GM10266 (cell line): ENCODE measurements around the gene ZFP69.
A peak's percentile ranks its signal among the peaks of the same experiment; 100 is the strongest.

Source experiments
- DNase-seq: peaks from one replicate; pipeline ENCODE4 v3.0.0; 2012; ENCODE audit errors: extremely low spot score
- TF ChIP-seq, protein P1 (sequence below): IDR thresholded peaks from 2 replicates; pipeline ENCODE4 v1.5.1; 2012; ENCODE audit warnings: mild to moderate bottlenecking, low read depth; ENCODE audit not compliant: control insufficient read depth, insufficient read depth; ENCODE audit errors: missing control alignments

The ZFP69 gene

GRCh38 chr1:40439247-40439646 lies 37.8 kb upstream of the ZFP69 start:
- TF ChIP-seq, protein P1, sequence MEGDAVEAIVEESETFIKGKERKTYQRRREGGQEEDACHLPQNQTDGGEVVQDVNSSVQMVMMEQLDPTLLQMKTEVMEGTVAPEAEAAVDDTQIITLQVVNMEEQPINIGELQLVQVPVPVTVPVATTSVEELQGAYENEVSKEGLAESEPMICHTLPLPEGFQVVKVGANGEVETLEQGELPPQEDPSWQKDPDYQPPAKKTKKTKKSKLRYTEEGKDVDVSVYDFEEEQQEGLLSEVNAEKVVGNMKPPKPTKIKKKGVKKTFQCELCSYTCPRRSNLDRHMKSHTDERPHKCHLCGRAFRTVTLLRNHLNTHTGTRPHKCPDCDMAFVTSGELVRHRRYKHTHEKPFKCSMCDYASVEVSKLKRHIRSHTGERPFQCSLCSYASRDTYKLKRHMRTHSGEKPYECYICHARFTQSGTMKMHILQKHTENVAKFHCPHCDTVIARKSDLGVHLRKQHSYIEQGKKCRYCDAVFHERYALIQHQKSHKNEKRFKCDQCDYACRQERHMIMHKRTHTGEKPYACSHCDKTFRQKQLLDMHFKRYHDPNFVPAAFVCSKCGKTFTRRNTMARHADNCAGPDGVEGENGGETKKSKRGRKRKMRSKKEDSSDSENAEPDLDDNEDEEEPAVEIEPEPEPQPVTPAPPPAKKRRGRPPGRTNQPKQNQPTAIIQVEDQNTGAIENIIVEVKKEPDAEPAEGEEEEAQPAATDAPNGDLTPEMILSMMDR, result no peak
- no peak for DNase-seq

- TF ChIP-seq, protein P1, result no peak
- peak; percentile 92 for DNase-seq
These were observed 27.2 kb upstream of the ZFP69 start, which contains the start of gene ZFP69B for GRCh38 chr1:40449684-40450494. Gene ZFP69B (plus strand): TSS chr1:40450476. CDS start chr1:40450962, 486 bp downstream.

DNA sequence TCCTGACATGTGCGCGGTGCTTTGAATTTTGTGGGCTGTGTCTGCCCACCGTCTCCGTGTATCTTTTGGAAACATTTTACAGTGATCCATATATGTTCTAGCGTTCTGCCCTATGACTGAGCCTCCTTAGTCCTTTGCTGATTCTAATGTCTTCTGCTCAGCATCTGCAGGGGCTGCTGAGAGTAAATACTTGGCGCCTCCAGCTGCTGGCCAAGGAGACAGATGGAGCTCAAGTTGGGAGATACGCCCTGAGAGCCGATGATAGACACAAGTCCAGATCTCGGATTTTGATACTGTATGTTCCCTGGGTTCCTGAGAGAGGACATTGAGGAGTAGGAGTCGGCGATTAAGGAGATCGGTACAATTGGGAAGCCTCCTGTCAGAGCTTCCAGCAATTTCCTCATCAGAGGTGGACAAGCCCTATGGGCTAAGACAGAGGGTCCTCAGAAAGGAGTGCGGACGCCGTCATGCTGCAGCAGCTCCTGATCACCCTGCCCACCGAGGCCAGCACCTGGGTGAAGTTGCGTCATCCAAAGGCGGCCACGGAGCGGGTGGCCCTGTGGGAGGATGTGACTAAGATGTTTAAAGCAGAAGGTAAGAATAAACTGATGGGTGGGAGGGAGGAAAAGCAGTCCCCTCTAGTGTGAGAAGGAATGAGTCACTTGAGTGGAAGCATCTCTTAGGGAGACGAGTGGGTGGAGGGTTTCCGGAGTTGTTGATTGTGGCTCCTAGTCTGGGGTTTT lies 26.4 kb upstream of the ZFP69 start:
- DNase-seq, result peak; percentile 71

DNA sequence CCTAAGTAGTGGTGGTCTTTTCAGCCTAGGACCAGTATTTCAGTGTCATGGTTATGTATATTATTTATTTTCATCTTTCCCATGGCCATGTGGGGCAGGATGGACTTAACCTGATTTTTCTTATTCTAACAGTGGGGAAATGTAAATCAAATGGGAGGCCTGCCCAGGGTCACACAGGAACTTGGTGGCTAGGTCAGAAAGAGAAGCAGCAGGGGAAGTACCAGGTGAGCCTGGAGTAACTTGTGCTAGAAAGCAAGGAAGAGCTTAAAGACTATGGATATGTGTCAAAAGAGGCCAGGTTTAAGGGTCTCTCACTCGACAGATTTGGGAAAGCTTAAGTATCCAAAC lies 25.9 kb upstream of the ZFP69 start:
- DNase-seq, result no peak
- TF ChIP-seq, protein P1, result no peak

More for the DNA sequence above, 26.4 kb upstream of the ZFP69 start:
- TF ChIP-seq, protein P1, result no peak

DNA sequence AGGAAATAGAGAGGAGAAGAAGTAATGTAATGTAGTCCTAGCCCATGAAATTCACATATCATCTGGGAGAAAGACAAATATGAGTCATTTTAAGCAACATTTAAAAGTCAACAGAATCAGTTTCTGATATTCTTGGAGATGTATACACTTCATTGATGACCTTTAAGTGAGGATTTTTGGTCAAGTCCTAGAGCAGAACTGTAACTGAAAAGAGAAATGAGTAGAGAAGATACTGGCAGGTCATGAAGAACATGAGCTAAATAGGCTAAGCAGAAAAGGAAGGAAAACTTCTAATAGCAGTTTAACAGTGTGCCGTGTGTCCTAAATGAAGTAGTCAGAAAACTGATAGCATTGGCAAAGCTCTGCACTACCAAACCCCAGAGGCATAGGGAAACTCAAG lies 22.2 kb upstream of the ZFP69 start:
- TF ChIP-seq, protein P1, result no peak
- no peak for DNase-seq

GRCh38 chr1:40462956-40463590 lies 14.0 kb upstream of the ZFP69 start:
- no peak for DNase-seq
- TF ChIP-seq, protein P1, result no peak

DNA sequence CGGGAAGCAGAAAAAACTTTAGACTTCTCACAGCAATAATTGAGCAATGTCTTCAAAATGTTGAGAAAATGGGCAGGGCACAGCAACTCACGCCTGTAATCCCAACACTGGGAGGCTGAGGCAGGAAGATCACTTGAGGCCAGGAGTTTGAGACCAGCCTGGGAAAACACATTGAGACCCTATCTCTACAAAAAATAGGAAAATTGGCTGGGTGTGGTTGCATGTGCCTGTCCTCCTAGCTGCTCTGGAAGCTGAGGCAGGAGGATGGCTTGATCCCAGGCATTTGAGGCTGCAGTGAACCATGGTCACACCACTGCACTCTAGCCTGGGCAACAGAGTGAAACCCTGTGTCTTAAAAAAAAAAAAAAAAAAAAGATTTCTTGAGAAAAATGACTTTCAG lies 7.8 kb upstream of the ZFP69 start:
- DNase-seq, result no peak
- TF ChIP-seq, protein P1, result no peak
